Stimulated activated CD8-positive, alpha-beta memory T cell treated with anti-CD3 and anti-CD28 coated beads, Interleukin-4, amount 100 ng/mL, for 4 hours (primary cell): ENCODE measurements around the gene SRRM4.

ENCODE experiments used
- DNase-seq, 2 donors: peaks; one replicate each; pipeline ENCODE4 v3.0.0-alpha.2; 2020; ENCODE audit warnings: low read depth in 2 of 2, low spot score in 1 of 2

Gene SRRM4, protein sequence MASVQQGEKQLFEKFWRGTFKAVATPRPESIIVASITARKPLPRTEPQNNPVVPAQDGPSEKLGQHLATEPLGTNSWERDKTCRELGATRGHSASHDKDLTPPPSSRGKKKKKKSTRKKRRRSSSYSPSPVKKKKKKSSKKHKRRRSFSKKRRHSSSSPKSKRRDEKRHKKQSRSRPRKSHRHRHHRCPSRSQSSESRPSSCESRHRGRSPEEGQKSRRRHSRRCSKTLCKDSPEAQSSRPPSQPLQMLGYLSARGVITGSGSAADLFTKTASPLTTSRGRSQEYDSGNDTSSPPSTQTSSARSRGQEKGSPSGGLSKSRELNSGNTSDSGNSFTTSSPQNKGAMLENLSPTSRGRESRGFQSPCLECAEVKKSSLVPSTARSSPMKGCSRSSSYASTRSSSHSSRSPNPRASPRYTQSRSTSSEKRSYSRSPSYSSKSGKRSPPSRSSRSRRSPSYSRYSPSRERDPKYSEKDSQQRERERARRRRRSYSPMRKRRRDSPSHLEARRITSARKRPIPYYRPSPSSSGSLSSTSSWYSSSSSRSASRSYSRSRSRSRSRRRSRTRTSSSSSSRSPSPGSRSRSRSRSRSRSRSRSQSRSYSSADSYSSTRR

DNA sequence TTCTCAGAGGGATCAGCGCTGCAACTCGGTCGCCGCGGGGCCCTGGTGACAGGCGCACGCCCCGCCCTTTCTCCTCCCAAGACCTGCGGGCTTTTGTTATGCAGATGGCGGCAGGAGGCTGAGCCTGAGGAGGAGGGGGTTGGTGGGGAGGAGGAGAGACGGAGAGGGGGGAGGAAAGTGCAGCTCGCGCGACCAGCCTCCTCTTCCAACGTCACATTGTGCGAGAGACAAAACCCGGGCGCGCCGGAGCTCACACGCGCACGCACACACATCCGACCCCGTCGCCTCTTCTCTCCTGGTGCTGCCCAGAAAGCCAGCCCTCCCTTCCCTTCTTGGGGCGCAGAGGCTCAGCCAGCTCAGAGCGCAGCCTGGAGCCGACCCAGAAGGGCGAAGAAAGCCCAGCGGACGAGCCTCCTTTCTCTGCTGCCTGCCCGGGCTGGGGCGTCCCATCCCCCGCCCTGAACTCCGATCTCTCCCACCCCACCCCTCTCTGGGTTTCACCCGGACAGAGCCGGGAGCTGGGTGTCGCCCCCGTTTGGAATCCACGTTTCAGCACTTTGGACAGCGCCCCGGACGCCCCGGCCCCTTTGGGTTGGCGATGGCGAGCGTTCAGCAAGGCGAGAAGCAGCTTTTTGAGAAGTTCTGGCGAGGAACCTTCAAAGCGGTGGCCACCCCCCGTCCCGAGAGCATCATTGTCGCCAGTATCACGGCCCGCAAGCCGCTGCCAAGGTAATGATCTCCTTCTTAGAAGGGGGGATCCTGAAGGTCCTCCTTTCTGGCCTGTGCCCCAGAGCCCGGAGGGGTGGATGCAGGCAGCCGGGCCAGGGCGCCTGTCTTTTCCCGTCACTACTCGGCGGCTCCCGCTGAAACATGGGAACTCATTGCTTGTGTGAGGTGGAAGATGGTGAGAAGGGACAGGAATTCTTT is at the start of gene SRRM4:
SRRM4 (plus strand) TSS at position 257 of the 927 bp plus-strand sequence; CDS start at position 599, 342 bp downstream.
- DNase-seq = no peak

GRCh38 chr12:118946256-118946655 is 35.1 kb upstream of the SRRM4 start:
- DNase-seq = no peak

DNA sequence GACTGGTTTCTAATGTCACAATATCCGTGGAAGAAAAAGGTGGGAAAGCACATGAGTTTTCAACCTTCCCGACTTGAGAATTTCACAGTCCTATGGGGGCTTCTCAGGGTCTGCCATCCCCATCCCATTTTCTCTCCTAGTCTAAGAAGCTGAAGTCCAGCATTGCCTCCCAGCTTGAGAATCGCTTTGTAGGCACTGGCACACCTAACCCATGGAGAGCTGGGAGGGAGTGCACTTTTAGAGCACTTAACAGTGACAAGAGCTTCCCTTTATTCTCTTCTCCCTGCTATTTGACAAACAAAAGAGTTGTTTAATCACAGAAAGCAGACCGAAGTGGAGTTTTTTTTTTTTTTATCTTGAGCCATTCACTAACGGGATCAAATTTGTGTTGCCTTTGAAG is 22.8 kb upstream of the SRRM4 start:
- no peak for DNase-seq

DNA sequence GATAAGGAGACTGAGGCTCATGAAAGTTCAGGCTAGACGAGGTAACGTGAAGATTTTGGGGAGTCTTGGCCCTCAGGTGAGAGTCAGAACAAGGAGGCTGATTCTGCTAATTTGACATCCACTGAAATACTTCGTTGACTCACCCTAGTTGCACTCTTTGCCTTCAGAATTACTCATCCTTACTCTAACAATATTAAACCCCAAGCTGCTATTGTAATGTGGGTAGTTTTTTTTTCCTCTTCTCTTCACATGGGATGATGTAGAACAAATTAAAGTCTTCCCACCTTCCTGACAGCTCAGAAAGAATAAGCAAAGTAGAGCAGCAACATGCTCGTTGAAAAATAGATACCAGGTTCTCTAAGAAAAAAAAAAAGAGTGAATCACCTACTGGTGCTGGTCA is 22.0 kb upstream of the SRRM4 start:
- DNase-seq = no peak

DNA sequence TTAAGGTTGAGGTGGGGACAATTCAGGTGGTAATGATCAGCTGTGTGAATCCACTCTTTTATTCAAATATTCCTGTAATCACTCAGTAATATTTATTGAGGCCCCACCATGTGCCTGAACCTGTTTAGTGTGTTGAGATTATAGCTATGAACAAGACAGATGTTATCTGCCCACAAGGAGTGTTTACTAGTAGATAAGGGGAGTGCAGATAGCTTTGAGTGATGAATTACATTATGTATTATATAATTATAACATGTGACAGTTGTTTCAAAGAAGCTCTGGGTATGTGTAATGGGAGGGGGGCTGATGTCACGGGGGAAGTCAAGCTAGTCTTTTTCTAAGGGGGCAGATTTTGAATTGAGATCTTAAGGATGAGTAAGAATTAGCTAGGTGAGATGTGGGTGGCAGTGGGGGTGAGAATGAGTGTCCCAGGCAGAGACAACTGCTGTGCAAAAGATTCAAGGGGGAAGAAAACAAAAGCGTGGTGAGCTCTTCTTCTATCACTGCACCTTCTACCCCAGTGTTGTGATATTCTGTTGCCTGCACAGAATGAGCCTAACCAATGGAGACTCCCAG is 21.3 kb upstream of the SRRM4 start:
- no peak for DNase-seq

- no peak for DNase-seq
Observed at GRCh38 chr12:118960865-118961264, 20.5 kb upstream of the SRRM4 start.

DNA sequence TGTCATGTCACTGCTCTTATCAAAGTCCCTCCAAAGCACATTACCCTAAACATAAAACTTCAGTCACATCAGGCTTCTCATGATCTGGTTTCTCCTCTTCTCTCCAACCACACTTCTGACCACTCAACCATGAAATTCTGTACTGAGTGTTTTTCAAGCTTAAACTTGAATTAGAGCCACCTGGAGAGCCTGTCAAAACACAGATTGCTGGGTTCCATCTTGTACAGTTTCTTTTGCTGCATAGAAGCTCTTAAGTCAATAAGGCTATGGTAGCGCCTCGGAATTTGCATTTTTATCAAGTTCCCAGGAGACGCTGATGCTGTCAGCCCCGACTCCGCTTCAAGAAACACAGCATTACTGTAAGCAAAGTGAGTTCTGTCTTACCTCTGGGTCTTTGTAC is 16.4 kb upstream of the SRRM4 start:
- no peak for DNase-seq

- no peak for DNase-seq
Observed at GRCh38 chr12:118970856-118971255, 10.5 kb upstream of the SRRM4 start.

DNA sequence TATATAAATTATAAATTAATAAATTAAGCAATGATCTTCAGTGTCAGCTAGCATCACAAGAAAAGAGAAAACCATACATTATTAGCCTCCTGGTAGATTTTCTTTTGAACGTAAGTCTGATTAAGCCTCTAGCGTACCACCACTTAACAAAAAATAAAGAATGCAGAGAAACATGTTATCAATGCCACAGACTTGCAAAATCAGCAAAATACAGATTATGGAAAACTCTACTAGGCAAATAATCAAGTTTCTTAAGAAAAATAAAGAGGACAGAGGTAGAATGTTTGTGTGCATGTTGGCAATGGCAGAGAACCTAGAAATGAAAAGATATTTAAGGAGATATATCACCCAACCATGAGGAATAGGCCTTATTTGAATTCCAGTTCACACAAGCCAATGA is 8.4 kb upstream of the SRRM4 start:
- DNase-seq = no peak

DNA sequence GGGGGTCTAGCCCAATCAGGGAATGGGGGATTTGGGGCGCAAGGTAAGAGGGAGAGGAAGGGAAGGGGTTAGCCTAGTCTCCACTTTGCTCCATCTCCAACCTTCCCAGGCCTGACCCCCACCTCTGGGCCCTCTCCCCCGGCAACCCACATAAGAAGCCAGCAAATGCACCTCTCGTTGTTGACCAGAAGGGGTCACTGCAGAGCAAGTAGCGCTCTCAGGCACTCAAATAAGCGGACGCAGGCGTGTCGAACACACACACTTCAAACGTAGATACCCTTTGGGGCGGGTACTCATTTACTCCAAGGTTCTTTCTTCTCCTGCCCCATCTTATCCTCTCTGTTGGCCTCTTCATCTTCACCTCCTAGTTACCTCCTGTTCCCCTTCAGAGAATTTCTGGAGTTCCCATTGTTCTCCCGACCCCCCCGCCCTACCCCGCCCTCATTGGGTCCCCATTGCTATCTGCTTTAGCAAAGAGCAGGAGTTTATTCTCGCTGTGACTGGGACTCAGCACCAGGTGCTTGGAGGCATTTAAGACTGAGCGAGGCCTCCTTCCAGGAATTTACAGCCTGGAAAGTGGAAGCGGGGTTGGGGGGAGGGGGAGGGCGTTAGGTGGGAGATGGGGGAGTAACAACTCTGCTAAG is 1.5 kb upstream of the SRRM4 start:
- DNase-seq = no peak

DNA sequence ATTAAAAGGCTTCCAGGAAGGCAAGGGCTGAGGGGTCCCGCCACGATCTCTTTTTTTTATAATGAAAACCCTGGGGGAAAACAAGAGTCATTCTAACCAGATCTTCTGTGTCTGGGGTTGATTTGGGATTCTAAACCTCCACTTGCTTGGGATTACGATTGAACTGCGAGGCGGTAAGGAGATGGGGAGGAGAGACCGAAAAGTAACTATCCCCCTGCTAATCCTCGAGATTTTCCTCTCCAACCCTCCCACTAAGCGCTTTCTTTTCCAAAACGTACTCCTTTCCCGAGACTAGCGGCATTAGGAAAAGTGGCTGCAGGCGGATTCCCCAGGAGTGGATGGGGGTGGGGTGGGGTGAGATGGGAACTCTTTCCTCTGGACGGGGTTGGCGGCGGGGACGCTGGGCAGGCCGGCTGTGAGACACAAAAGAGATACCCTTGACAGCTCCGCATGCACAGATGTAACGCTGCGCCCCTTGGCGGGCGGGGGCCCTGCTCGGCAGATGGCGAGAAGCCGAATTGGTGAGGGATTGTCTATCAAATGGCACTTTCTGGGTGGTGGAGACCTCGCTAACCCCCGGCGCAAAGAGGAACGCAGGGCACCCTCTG is 830 bp upstream of the SRRM4 start:
- DNase-seq = no peak

DNA sequence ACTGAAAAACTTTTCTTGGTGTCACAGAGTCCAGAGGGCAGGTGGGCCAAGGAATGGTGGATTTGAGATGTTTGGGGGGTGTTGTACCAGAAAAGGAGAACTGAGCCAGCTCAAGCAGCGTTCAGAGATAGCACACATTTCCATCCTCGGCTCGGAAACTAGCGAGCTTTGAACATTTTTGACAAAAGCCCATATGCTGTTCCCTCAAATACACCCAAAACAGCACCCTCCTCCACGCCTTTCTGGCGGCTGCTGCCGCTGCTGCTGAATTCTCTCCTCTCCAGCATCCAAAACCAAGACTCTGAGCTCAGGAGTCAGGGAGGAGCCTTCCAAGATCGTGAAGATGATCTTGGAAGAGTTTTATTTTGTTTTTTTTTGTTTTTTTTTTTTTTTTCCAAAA is 961 bp downstream of the SRRM4 start:
- no peak for DNase-seq

GRCh38 chr12:118982984-118983761 is 1.8 kb downstream of the SRRM4 start:
- no peak for DNase-seq

DNA sequence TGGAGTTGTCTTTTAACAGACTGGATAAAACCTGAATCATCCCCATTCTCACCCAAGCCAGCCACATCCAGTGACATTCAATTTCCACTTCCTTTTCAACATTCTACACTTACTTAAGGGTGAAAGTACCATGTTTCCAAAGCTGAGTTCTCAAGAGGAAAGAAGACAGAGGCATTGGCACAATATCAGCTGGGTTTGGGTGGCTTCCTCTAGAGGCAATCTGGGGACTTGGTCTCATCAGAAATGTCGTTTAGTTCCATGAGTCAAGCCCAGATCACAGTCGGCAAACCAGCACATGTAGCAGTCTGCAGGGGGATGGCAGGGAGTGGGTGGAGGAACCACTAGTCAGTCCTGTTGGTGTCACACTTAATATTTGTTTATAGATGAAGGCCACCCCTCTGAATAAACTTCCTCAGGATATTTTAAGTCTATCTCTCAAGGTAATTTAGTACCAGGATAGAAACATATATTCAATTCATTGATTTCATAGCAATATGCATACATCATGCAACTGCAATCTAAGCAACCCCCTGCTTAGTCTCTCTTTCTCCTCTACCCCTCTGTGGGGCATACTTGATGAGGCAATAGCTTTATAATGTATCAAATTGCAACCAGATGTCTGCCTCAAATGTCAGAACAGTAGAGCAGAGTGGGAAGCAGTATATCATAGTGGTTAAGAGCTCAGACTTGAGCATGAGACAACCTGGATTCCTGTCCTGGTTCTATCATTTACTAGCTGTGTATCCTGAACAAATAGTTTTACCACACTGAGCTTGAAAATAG is 3.0 kb downstream of the SRRM4 start:
- no peak for DNase-seq

- DNase-seq = no peak
Observed at GRCh38 chr12:118986050-118986449, 4.7 kb downstream of the SRRM4 start.

GRCh38 chr12:118999107-118999506 is 17.8 kb downstream of the SRRM4 start:
- DNase-seq = no peak

DNA sequence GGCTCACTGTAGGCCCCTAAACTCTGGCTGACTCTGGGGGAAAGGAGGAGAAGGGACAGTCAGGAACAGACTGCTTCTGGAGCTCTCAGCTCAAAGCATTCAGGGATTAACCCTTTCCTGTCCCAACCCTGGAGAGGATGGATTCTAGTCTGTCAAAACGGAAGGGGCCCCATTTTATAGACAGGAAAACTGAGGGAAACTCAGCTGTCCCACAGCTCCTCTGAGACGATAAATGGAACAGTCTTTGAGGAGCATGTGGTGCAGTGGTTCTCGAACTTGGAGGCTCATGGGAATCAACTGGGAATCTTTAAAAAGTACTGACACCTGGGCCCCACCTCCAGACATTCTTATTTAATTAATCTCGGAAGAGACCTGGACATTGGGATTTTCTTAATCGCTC is 23.7 kb downstream of the SRRM4 start:
- DNase-seq = no peak

- DNase-seq = no peak
Observed at GRCh38 chr12:119005913-119006312, 24.6 kb downstream of the SRRM4 start.

DNA sequence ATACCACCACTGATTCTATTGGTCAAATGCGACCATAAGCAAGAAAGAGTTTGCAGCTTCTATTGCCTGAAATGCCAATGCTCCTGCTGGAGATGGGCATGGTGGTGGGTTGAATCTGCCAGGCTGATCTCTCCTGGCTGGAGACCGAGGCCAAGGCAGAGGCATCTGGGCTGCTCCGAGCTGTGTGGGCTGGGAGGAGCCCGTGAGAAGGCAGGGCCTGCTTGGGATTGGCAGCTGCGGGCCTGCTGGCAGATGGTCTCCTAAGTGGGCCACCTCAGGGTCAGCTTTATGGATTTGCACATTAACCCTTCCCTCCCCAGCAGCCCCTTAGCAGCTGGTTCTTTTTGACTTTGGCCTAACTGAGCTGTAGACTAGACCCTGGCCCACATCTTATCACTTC is 25.4 kb downstream of the SRRM4 start:
- DNase-seq = no peak
